ENCODE measurements around the gene PPFIA3. TPM values are rescaled to one million over a fixed set of nuclear protein-coding genes. Genes with fewer than 3 reads are reported as not detected.

The PPFIA3 gene
- total RNA-seq, 1 experiment from 2014 or later, result 19.1 TPM

DNA sequence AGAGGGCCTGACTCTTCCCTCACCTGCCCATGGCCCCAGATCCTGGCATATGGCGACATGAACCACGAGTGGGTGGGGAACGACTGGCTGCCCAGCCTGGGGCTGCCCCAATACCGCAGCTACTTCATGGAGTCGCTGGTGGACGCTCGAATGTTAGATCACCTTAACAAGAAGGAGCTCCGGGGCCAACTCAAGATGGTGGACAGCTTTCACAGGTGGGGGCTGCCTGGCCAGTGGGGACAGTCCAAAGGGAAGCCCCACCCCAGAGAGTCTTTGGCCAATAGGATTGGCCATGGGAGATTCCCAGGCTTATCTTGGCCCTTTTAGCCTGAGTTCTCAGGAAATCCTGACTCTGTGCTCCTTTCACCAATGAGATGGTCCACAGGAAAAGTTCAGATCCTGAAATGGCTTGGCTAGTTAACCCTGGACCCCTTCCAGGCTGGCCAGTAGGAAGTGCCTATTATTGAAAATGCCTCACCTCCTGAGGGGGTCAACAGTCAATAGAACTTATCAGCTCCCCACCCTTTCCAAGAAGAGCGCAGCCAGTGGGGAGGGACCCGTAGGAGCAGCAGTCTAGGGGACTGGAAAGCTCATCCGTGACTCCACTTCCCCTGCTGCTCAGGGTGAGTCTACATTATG is 28.8 kb downstream of the PPFIA3 start:
- H3K27me3 ChIP-seq (ENCODE audit: insufficient read depth, low read length), result no peaks in the 10 kb centered on the region; the same call in 1 of the 2 replicates
- H2BK120ac ChIP-seq (ENCODE audit: low read depth, low read length, poor library complexity, severe bottlenecking), result no peak overlapping the region
- peak overlapping the region; percentile 5 for H3K9ac ChIP-seq (ENCODE audit: extremely low read depth, insufficient read length, low read length)
- H3K56ac ChIP-seq (ENCODE audit: insufficient read length, low read depth, low read length), result no peak overlapping the region
- no peaks in the 10 kb centered on the region for H4K20me1 ChIP-seq (ENCODE audit: control insufficient read depth, insufficient read depth, insufficient read length)
- H3K4me2 ChIP-seq (ENCODE audit: insufficient read depth, insufficient read length, low read length), result peak overlapping the region; percentile 57
- no peak overlapping the region for H3K27ac ChIP-seq (ENCODE audit: insufficient read length, low read depth, low read length)
- no peaks in the 10 kb centered on the region for H3K9me3 ChIP-seq (ENCODE audit: control insufficient read depth, low read depth, low read length)
- H2AFZ ChIP-seq (ENCODE audit: low read length), result no peak overlapping the region
- Mint-ChIP-seq H3K9me3 (no peaks in the 10 kb centered on the region; a peak in 1 of 5 replicates), H3K27ac (peak overlapping the region; percentile 15 to 90 (median 34); a peak in 5 of 7 replicates), H3K36me3 (ENCODE audit: insufficient read depth in 1 of 3, low read depth in 3 of 3) (peaks cover 0 to 4% (median 0%) of the 10 kb centered on the region in 3 experiments; a peak in 2 of 7 replicates), H3K4me1 (peaks cover 22 to 44% of the 10 kb centered on the region in 2 experiments), H3K4me3 (peak overlapping the region; percentile 87 to 96), H3K27me3 (ENCODE audit: low read depth) (peaks cover 12% of the 10 kb centered on the region)
- TF ChIP-seq CTCF (conservative IDR thresholded peaks at IDR 0.05), result no peak
- H2AK5ac ChIP-seq (ENCODE audit: insufficient read length, low read length), result no peak overlapping the region
- H3K23me2 ChIP-seq (ENCODE audit: insufficient read length, low read depth, low read length, poor library complexity, severe bottlenecking), result peaks cover 17% of the 10 kb centered on the region
- no peaks in the 10 kb centered on the region for H3K4me1 ChIP-seq (ENCODE audit: insufficient read depth, low read length)
- H4K91ac ChIP-seq (ENCODE audit: insufficient read length, low read depth, low read length), result no peak overlapping the region
- no peak overlapping the region for H3K4ac ChIP-seq (ENCODE audit: low read depth, low read length)
- no peak overlapping the region for H2BK15ac ChIP-seq (ENCODE audit: low read depth, low read length)
- H2BK20ac ChIP-seq (ENCODE audit: low read depth, low read length, poor library complexity, severe bottlenecking), result no peak overlapping the region
- H3K18ac ChIP-seq (ENCODE audit: insufficient read length, low read depth, low read length), result peak overlapping the region; percentile 5
- no peak overlapping the region for H2BK5ac ChIP-seq (ENCODE audit: insufficient read length, low read length)
- H4K5ac ChIP-seq (ENCODE audit: insufficient read length, low read depth, low read length), result no peak overlapping the region
- no peak overlapping the region for H3K23ac ChIP-seq (ENCODE audit: insufficient read length, low read depth, low read length)
- no peaks in the 10 kb centered on the region for H3K79me1 ChIP-seq (ENCODE audit: insufficient read depth, low read depth, low read length, poor library complexity, severe bottlenecking)
- H2BK12ac ChIP-seq (ENCODE audit: insufficient read length, low read depth, low read length), result no peak overlapping the region
- DNase-seq, result no peak
- no CpG with 5 or more reads among the region's 11 CpGs for WGBS (ENCODE audit: extremely low coverage, insufficient read length, low lambda C conversion rate)
- H3T11ph ChIP-seq (ENCODE audit: low read length), result no peak overlapping the region
- H3K79me2 ChIP-seq (ENCODE audit: insufficient read depth, low read length), result no peaks in the 10 kb centered on the region
- H3K14ac ChIP-seq (ENCODE audit: insufficient read depth, low read length), result no peak overlapping the region
- no peak overlapping the region for H4K8ac ChIP-seq (replicated peaks; ENCODE audit: insufficient read length, low read depth, low read length)
